Upper lobe of left lung (tissue), 4 donors: ENCODE results near the gene DNAJC30.
"Not testable (repeated sequence)": the region's sequence is repeated elsewhere in the genome, so short reads cannot be mapped to it uniquely, and the experiment has no call there.

Experiments used
- POLR2A ChIP-seq, 4 donors: fragments of 450-650 bp; IDR thresholded peaks; one replicate each; pipeline ENCODE4 v1.5.1; 2016 to 2017; ENCODE audit warnings: antibody characterized with exemption in 4 of 4, mild to moderate bottlenecking in 2 of 4
- TF ChIP-seq, protein P1 (sequence below), 6 experiments: fragments of 450-650 bp in 4 of 6; fragments of 200-600 bp in 2 of 6; sonication (generic) in 2 of 6; IDR thresholded peaks; one replicate each; pipeline ENCODE4 v1.5.1; 2016 to 2019; ENCODE audit warnings: antibody characterized with exemption in 6 of 6

DNA sequence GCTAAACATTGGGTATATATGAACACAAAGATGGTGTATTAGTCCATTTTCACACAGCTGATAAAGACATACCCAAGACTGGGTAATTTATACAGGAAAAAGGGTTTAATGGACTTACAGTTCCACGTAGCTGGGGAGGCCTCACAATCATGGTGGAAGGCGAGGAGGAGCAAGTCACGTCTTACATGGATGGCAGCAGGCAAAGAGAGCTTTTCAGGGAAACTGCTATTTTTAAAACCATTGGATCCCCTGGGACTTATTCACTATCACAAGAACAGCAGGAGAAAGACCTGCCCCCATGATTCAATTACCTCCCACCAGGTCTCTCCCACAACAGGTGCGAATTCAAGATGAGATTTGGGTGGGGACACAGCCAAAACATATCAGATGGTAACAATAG is 27.9 kb downstream of the DNAJC30 start:
- TF ChIP-seq POLR2A (IDR thresholded peaks at IDR 0.05): not testable (repeated sequence)
- TF ChIP-seq, protein P1, sequence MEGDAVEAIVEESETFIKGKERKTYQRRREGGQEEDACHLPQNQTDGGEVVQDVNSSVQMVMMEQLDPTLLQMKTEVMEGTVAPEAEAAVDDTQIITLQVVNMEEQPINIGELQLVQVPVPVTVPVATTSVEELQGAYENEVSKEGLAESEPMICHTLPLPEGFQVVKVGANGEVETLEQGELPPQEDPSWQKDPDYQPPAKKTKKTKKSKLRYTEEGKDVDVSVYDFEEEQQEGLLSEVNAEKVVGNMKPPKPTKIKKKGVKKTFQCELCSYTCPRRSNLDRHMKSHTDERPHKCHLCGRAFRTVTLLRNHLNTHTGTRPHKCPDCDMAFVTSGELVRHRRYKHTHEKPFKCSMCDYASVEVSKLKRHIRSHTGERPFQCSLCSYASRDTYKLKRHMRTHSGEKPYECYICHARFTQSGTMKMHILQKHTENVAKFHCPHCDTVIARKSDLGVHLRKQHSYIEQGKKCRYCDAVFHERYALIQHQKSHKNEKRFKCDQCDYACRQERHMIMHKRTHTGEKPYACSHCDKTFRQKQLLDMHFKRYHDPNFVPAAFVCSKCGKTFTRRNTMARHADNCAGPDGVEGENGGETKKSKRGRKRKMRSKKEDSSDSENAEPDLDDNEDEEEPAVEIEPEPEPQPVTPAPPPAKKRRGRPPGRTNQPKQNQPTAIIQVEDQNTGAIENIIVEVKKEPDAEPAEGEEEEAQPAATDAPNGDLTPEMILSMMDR (IDR thresholded peaks at IDR 0.05): not testable (repeated sequence)
